Measurements from ENCODE around the gene CDC14B. TPM values are rescaled to one million over a fixed set of nuclear protein-coding genes. Genes with fewer than 3 reads are reported as not detected.

CDC14B gene
- total RNA-seq, 1 experiment from 2014 or later, result 11.4 TPM

DNA sequence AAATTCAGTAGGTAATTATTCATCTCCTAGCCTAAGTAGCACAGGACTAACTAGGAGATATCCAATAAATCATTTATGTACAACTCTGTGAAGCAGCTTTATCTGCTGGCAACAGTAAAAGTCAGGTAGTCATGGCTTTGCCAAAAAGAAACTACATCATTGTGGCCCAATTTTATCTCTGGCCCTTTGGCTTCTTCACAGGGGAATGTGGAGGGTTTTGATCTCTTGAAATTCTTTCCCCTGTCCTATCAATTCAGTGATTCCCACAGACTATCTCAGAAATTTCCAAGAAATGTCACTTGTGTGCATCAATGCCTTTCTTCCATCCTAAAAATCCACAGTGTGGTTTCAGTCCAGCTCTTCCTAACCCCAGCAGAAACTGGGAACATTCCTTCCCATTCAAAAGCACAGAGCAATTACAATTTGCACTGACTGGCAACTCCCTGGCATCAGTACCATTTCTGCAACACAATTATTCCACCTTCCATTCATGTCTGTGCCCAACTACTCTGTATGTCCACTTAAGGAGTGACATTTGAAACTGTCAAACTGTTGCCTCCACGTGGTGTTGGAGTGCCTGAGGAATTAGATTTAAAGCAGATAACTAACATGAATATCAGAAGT, 6.6 kb downstream of the CDC14B start:
- BruUV-seq (replicated peaks), result no TSS peak
- no peaks in the 10 kb centered on the region for H3F3A ChIP-seq (ENCODE audit: low read length, unreplicated experiment)
- ChIA-PET CTCF (no interaction called here), POLR2A (ENCODE audit: unreplicated experiment) (no interaction called here)
- no peak for TF ChIP-seq EZH2phosphoT487 (IDR thresholded peaks at IDR 0.05; ENCODE audit: borderline replicate concordance, low read length)
- TF ChIP-seq, protein P1, sequence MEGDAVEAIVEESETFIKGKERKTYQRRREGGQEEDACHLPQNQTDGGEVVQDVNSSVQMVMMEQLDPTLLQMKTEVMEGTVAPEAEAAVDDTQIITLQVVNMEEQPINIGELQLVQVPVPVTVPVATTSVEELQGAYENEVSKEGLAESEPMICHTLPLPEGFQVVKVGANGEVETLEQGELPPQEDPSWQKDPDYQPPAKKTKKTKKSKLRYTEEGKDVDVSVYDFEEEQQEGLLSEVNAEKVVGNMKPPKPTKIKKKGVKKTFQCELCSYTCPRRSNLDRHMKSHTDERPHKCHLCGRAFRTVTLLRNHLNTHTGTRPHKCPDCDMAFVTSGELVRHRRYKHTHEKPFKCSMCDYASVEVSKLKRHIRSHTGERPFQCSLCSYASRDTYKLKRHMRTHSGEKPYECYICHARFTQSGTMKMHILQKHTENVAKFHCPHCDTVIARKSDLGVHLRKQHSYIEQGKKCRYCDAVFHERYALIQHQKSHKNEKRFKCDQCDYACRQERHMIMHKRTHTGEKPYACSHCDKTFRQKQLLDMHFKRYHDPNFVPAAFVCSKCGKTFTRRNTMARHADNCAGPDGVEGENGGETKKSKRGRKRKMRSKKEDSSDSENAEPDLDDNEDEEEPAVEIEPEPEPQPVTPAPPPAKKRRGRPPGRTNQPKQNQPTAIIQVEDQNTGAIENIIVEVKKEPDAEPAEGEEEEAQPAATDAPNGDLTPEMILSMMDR (conservative IDR thresholded peaks at IDR 0.05; ENCODE audit: low read depth, low read length), result no peak
- TF ChIP-seq EZH2 (IDR thresholded peaks at IDR 0.05; ENCODE audit: low read length, unreplicated experiment), result no peak
- peaks cover 92% of the 10 kb centered on the region for H3K79me2 ChIP-seq (ENCODE audit: low read length)
- peak overlapping the region; percentile 66; the same call in 1 of the 2 replicates for H3K4me2 ChIP-seq (ENCODE audit: low read length)
- ATAC-seq, result no peak
- H4K20me1 ChIP-seq (ENCODE audit: low read length), result peaks cover 5% of the 10 kb centered on the region; the same call in 1 of the 2 replicates
- H2AFZ ChIP-seq (ENCODE audit: low read length), result no peak overlapping the region
- H3K4me3 ChIP-seq (ENCODE audit: low read length), result no peak overlapping the region
- H3K36me3 ChIP-seq (ENCODE audit: low read depth, low read length), result no peaks in the 10 kb centered on the region
- no peaks in the 10 kb centered on the region for H3K9me2 ChIP-seq (replicated peaks; ENCODE audit: low read length)
- H3K27me3 ChIP-seq (ENCODE audit: low read length), result no peaks in the 10 kb centered on the region
- H3K27ac ChIP-seq (ENCODE audit: low read length), result peak overlapping the region; percentile 36
- no peaks in the 10 kb centered on the region for H3K9me3 ChIP-seq (ENCODE audit: low read length)
- intact Hi-C loops (cut with micrococcal nuclease), result no loop called here
- DNase-seq, result no peak
- no peak overlapping the region for H3K9ac ChIP-seq (ENCODE audit: low read length)
- peaks cover 36% of the 10 kb centered on the region for H3K4me1 ChIP-seq (ENCODE audit: insufficient read depth, low read length)

DNA sequence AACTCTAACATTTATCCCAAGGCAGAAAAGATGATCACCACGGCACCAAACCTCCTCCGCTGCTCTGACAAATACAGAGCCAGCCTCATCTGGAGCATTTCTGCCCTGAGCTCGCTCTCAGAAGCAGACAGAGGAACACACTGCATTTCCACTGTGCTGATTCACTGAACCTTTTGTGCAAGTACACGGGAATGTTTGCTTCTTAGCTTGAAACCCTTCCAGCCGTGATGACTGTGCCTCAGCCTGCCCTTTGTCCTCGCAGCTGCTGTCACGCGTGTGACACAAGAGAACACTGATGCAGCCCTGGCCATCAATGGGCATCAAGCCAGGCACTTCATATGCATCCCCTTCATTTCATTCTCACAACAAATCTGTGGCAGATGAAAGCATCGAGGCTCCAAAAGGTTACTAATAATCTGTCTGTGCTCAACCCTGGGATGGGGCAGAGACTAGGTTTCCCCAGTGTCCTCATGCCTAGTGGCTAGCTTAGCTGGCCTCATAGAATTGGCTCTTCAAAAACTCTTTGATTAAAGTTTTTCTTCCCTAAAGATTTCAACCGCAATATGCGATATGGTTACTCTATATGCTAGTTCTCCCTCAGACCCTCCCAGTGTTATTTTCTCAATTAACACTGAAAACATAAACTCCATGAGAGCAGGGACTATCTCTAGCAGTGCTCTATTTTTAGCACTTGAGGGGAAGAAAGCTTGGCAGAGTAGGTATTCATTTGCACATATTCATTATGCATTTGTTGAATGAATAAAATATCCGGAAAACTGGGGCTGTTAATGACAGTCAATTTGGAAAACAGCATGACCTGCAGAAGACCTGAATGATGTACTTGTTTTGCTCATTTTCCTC, 7.3 kb downstream of the CDC14B start:
- Histone ChIP-seq H3K9me3 (ENCODE audit: low read length) (no peaks in the 10 kb centered on the region), H3K9me2 (replicated peaks; ENCODE audit: low read length) (no peaks in the 10 kb centered on the region), H3K27me3 (ENCODE audit: low read length) (no peaks in the 10 kb centered on the region), H3F3A (ENCODE audit: low read length, unreplicated experiment) (no peaks in the 10 kb centered on the region), H3K4me3 (ENCODE audit: low read length) (peak overlapping the region; percentile 40), H3K4me2 (ENCODE audit: low read length) (peak overlapping the region; percentile 66), H3K27ac (ENCODE audit: low read length) (peak overlapping the region; percentile 55), H3K79me2 (ENCODE audit: low read length) (peaks cover 84% of the 10 kb centered on the region), H3K4me1 (ENCODE audit: insufficient read depth, low read length) (peaks cover 29% of the 10 kb centered on the region), H3K36me3 (ENCODE audit: low read depth, low read length) (no peaks in the 10 kb centered on the region), H2AFZ (ENCODE audit: low read length) (0 out of 2 replicates have a peak overlapping the region, but pooled peaks have one; percentile 10), H4K20me1 (ENCODE audit: low read length) (no peaks in the 10 kb centered on the region), H3K9ac (ENCODE audit: low read length) (peak overlapping the region; percentile 38)
- peak; percentile 96 for ATAC-seq
- ChIA-PET CTCF (no interaction called here), POLR2A (ENCODE audit: unreplicated experiment) (interaction anchor here (0.7 kb wide), 1 partner anchor 45 kb away, joined by 3 read pairs; no protein-coding TSS in a partner anchor)
- TF ChIP-seq, protein P1 (conservative IDR thresholded peaks at IDR 0.05; ENCODE audit: low read depth, low read length), result no peak
- TF ChIP-seq EZH2 (IDR thresholded peaks at IDR 0.05; ENCODE audit: low read length, unreplicated experiment) (no peak), EZH2phosphoT487 (IDR thresholded peaks at IDR 0.05; ENCODE audit: borderline replicate concordance, low read length) (no peak)
- BruUV-seq (replicated peaks), result no TSS peak
- DNase-seq, result peak; percentile 78
- intact Hi-C loops (cut with micrococcal nuclease), result no loop called here

Data from PC-3 (cell line).